Neuronal stem cell (in vitro differentiated cells): ENCODE data around the gene GASK1B.

Source experiments
- DNase-seq: peaks from one replicate; pipeline ENCODE4 v3.0.0-alpha.2; 2013; ENCODE audit warnings: low spot score
- H2AFZ ChIP-seq: one replicate; pipeline ENCODE4 v1.6.1; 2013; ENCODE audit warnings: mild to moderate bottlenecking, low read length, inconsistent platforms
- H2AK5ac ChIP-seq: 2 replicates; pipeline ENCODE4 v1.6.1; 2013; ENCODE audit warnings: low read depth, mild to moderate bottlenecking, inconsistent platforms, low read length, moderate library complexity, mixed read lengths
- H2BK120ac ChIP-seq: 2 replicates; pipeline ENCODE4 v1.6.1; 2013; ENCODE audit warnings: low read depth, mild to moderate bottlenecking, inconsistent platforms, low read length, moderate library complexity, mixed read lengths
- H2BK12ac ChIP-seq: one replicate; pipeline ENCODE4 v1.6.1; 2013; ENCODE audit warnings: low read length, inconsistent platforms
- H2BK15ac ChIP-seq: 2 replicates; pipeline ENCODE4 v1.6.1; 2013; ENCODE audit warnings: mild to moderate bottlenecking, low read length, inconsistent platforms, mixed read lengths
- H2BK5ac ChIP-seq: one replicate; pipeline ENCODE4 v1.6.1; 2013; ENCODE audit warnings: inconsistent platforms, mild to moderate bottlenecking, low read length, moderate library complexity
- H3K14ac ChIP-seq: one replicate; pipeline ENCODE4 v1.6.1; 2013; ENCODE audit warnings: low read length, inconsistent platforms
- H3K18ac ChIP-seq: 2 replicates; pipeline ENCODE4 v1.6.1; 2013; ENCODE audit warnings: low read length, inconsistent platforms
- H3K23ac ChIP-seq: 2 replicates; pipeline ENCODE4 v1.6.1; 2013; ENCODE audit warnings: low read depth, mild to moderate bottlenecking, mixed read lengths, low read length, inconsistent platforms; ENCODE audit not compliant: poor library complexity
- H3K27ac ChIP-seq: replicated peaks from 3 replicates; pipeline ENCODE4 v1.5.1; 2013; ENCODE audit warnings: low read length, inconsistent platforms
- H3K27me3 ChIP-seq, 3 experiments: 2 replicates each; pipeline ENCODE4 v1.6.1; 2013; ENCODE audit warnings: low read length in 3 of 3, mild to moderate bottlenecking in 2 of 3, inconsistent platforms in 1 of 3, low read depth in 1 of 3, mixed read lengths in 1 of 3, moderate library complexity in 1 of 3; ENCODE audit not compliant: control insufficient read depth in 3 of 3, insufficient read depth in 3 of 3
- H3K36me3 ChIP-seq, 2 donors: replicated peaks in 1 of 2; 2 replicates each; pipeline ENCODE4 v1.6.1; 2013; ENCODE audit warnings: low read length in 2 of 2; ENCODE audit not compliant: control insufficient read depth in 2 of 2, insufficient read depth in 2 of 2
- H3K4ac ChIP-seq: 2 replicates; pipeline ENCODE4 v1.6.1; 2013; ENCODE audit warnings: inconsistent platforms, mild to moderate bottlenecking, low read length, moderate library complexity
- H3K4me1 ChIP-seq, 2 donors: 1 replicate in 1 of 2; 2 replicates in 1 of 2; pipeline ENCODE4 v1.6.1; 2013; ENCODE audit warnings: low read length in 2 of 2, low read depth in 1 of 2; ENCODE audit not compliant: control insufficient read depth in 2 of 2, insufficient read depth in 1 of 2
- H3K4me2 ChIP-seq: one replicate; pipeline ENCODE4 v1.6.1; 2013; ENCODE audit warnings: mild to moderate bottlenecking, low read length, inconsistent platforms; ENCODE audit not compliant: insufficient read depth, poor library complexity, severe bottlenecking
- H3K4me3 ChIP-seq, 2 donors: 2 replicates each; pipeline ENCODE4 v1.5.1; 2013; ENCODE audit warnings: low read length in 2 of 2, mild to moderate bottlenecking in 2 of 2, inconsistent platforms in 1 of 2, moderate library complexity in 1 of 2
- H3K79me1 ChIP-seq: one replicate; pipeline ENCODE4 v1.6.1; 2013; ENCODE audit warnings: low read depth, mild to moderate bottlenecking, inconsistent platforms, low read length, moderate library complexity
- H3K9ac ChIP-seq: one replicate; pipeline ENCODE4 v1.6.1; 2013; ENCODE audit warnings: mild to moderate bottlenecking, low read depth, low read length, inconsistent platforms; ENCODE audit not compliant: poor library complexity
- H3K9me3 ChIP-seq, 2 donors: replicated peaks in 1 of 2; 2 replicates each; pipeline versions ENCODE3 to v1.6.1; 2013; ENCODE audit warnings: low read length in 2 of 2, mild to moderate bottlenecking in 2 of 2, inconsistent platforms in 1 of 2, low read depth in 1 of 2, mixed read lengths in 1 of 2, moderate library complexity in 1 of 2; ENCODE audit not compliant: control insufficient read depth in 2 of 2, insufficient read depth in 1 of 2
- H4K8ac ChIP-seq: one replicate; pipeline ENCODE4 v1.6.1; 2013; ENCODE audit warnings: low read depth, mild to moderate bottlenecking, inconsistent platforms, low read length, moderate library complexity
- H4K91ac ChIP-seq: one replicate; pipeline ENCODE4 v1.6.1; 2013; ENCODE audit warnings: low read length, low read depth, mild to moderate bottlenecking, inconsistent platforms; ENCODE audit not compliant: poor library complexity
- WGBS, 2 donors: extraction: QIAGEN DNeasy Blood & Tissue Kit; methylation state at CpG; one replicate each; pipeline ENCODE4 v1.1.7; 2013; ENCODE audit warnings: missing lambda C conversion rate in 2 of 2, mixed read lengths in 1 of 2; ENCODE audit not compliant: insufficient read length in 2 of 2, insufficient replicate concordance in 1 of 2; ENCODE audit errors: extremely low coverage in 2 of 2; 5-methylcytosine and 5-hydroxymethylcytosine counted together

GASK1B gene

GRCh38 chr4:158131027-158131426, 41.8 kb downstream of the GASK1B start:
- Histone ChIP-seq H3K23ac (no peak overlapping the region), H2AFZ (no peak overlapping the region), H2BK12ac (no peak overlapping the region), H3K4ac (no peak overlapping the region), H3K27me3 (no peaks in the 10 kb centered on the region), H3K4me3 (no peak overlapping the region), H3K9me3 (no peaks in the 10 kb centered on the region), H3K9ac (no peak overlapping the region), H2BK15ac (no peak overlapping the region), H3K27ac (no peak overlapping the region), H3K4me1 (no peaks in the 10 kb centered on the region), H4K8ac (no peak overlapping the region), H3K4me2 (no peak overlapping the region), H2BK5ac (no peak overlapping the region), H4K91ac (no peak overlapping the region), H3K14ac (no peak overlapping the region), H3K36me3 (no peaks in the 10 kb centered on the region), H3K79me1 (no peaks in the 10 kb centered on the region), H3K18ac (no peak overlapping the region), H2AK5ac (no peak overlapping the region), H2BK120ac (no peak overlapping the region)
- no CpG with 5 or more reads among the region's 1 CpG for WGBS, 2 donors
- DNase-seq, result no peak

- no peak overlapping the region for H3K4me3 ChIP-seq
- H3K4me2 ChIP-seq, result no peak overlapping the region
- H2AFZ ChIP-seq, result no peak overlapping the region
- no peaks in the 10 kb centered on the region for H3K9me3 ChIP-seq
- no peak overlapping the region for H3K4ac ChIP-seq
- H4K8ac ChIP-seq, result no peak overlapping the region
- no peak overlapping the region for H3K18ac ChIP-seq
- no peak overlapping the region for H4K91ac ChIP-seq
- no peak overlapping the region for H3K14ac ChIP-seq
- peaks cover 0 to 2% of the 10 kb centered on the region in 2 donors for H3K4me1 ChIP-seq
- H3K27ac ChIP-seq, result no peak overlapping the region
- H3K79me1 ChIP-seq, result no peaks in the 10 kb centered on the region
- H3K27me3 ChIP-seq, result no peaks in the 10 kb centered on the region
- H2BK120ac ChIP-seq, result no peak overlapping the region
- no peak overlapping the region for H2BK12ac ChIP-seq
- no peak for DNase-seq
- no peak overlapping the region for H2BK5ac ChIP-seq
- no peak overlapping the region for H3K23ac ChIP-seq
- H3K36me3 ChIP-seq, result no peaks in the 10 kb centered on the region
- no peak overlapping the region for H2AK5ac ChIP-seq
- no peak overlapping the region for H3K9ac ChIP-seq
- no CpG with 5 or more reads among the region's 2 CpGs for WGBS, 2 donors
- no peak overlapping the region for H2BK15ac ChIP-seq
These were observed 42.6 kb downstream of the GASK1B start for GRCh38 chr4:158130204-158130603.

- no peak overlapping the region for H3K9ac ChIP-seq
- no peak overlapping the region for H3K14ac ChIP-seq
- H3K36me3 ChIP-seq, result no peaks in the 10 kb centered on the region
- H3K27ac ChIP-seq, result no peak overlapping the region
- H3K4ac ChIP-seq, result no peak overlapping the region
- no peaks in the 10 kb centered on the region for H3K9me3 ChIP-seq
- H3K27me3 ChIP-seq, result no peaks in the 10 kb centered on the region
- no peak overlapping the region for H4K8ac ChIP-seq
- no peak overlapping the region for H2BK12ac ChIP-seq
- no peak overlapping the region for H3K4me3 ChIP-seq
- H3K79me1 ChIP-seq, result no peaks in the 10 kb centered on the region
- no peak overlapping the region for H2AK5ac ChIP-seq
- H2BK15ac ChIP-seq, result no peak overlapping the region
- no peak overlapping the region for H4K91ac ChIP-seq
- no peak overlapping the region for H2BK5ac ChIP-seq
- H3K4me2 ChIP-seq, result no peak overlapping the region
- peaks cover 0 to 2% of the 10 kb centered on the region in 2 donors for H3K4me1 ChIP-seq
- H2BK120ac ChIP-seq, result no peak overlapping the region
- H3K18ac ChIP-seq, result no peak overlapping the region
- no peak overlapping the region for H2AFZ ChIP-seq
- no peak for DNase-seq
- H3K23ac ChIP-seq, result no peak overlapping the region
- no CpG with 5 or more reads among the region's 2 CpGs for WGBS, 2 donors
These were observed 43.1 kb downstream of the GASK1B start for GRCh38 chr4:158129694-158130093.

GRCh38 chr4:158128540-158128939, 44.3 kb downstream of the GASK1B start:
- Histone ChIP-seq H2AK5ac (no peak overlapping the region), H2BK5ac (no peak overlapping the region), H3K4ac (no peak overlapping the region), H2BK15ac (no peak overlapping the region), H2BK120ac (no peak overlapping the region), H3K23ac (no peak overlapping the region), H3K4me3 (no peak overlapping the region), H3K4me1 (peaks cover 0 to 2% of the 10 kb centered on the region in 2 donors), H3K4me2 (no peak overlapping the region), H3K36me3 (no peaks in the 10 kb centered on the region), H4K8ac (no peak overlapping the region), H3K18ac (no peak overlapping the region), H3K9me3 (no peaks in the 10 kb centered on the region), H2AFZ (no peak overlapping the region), H3K27me3 (no peaks in the 10 kb centered on the region), H3K9ac (no peak overlapping the region), H3K14ac (no peak overlapping the region), H3K79me1 (no peaks in the 10 kb centered on the region), H4K91ac (no peak overlapping the region), H2BK12ac (no peak overlapping the region), H3K27ac (no peak overlapping the region)
- DNase-seq, result no peak
- no CpG with 5 or more reads among the region's 5 CpGs for WGBS, 2 donors
